Hindlimb muscle (tissue), 1 donor: ENCODE data around the gene NIPAL4. TPM values are rescaled to one million over a fixed set of nuclear protein-coding genes. Genes with fewer than 3 reads are reported as not detected.
"Not testable (repeated sequence)": the region's sequence is repeated elsewhere in the genome, so short reads cannot be mapped to it uniquely, and the experiment has no call there.

Experiments
- DNase-seq: peaks from one replicate; pipeline ENCODE4 v3.0.0-alpha.2; 2013
- polyA plus RNA-seq: library from polyadenylated mRNA; unstranded; fragments of 120-200 nt; gene quantifications from one replicate; pipeline ENCODE4 v1.2.1, GENCODE V29; 2013; ENCODE audit not compliant: insufficient read length

The NIPAL4 gene
- polyA plus RNA-seq, 1 donor: 0.22 TPM

GRCh38 chr5:157463621-157464518 is 3.9 kb downstream of the NIPAL4 start:
- no peak for DNase-seq

- DNase-seq: no peak
Measured at GRCh38 chr5:157464519-157465171, 4.6 kb downstream of the NIPAL4 start.

GRCh38 chr5:157468293-157468965 is 8.4 kb downstream of the NIPAL4 start:
- no peak for DNase-seq

- DNase-seq: no peak
Measured at GRCh38 chr5:157469073-157469472, 9.1 kb downstream of the NIPAL4 start.

- DNase-seq: no peak
Measured at GRCh38 chr5:157469687-157470086, 9.7 kb downstream of the NIPAL4 start.

GRCh38 chr5:157470631-157471030 is 10.6 kb downstream of the NIPAL4 start:
- no peak for DNase-seq

GRCh38 chr5:157471709-157472108 is 11.7 kb downstream of the NIPAL4 start:
- DNase-seq: no peak

- peak; percentile 18 for DNase-seq
Measured at GRCh38 chr5:157473383-157474320, 13.6 kb downstream of the NIPAL4 start.

- DNase-seq: no peak
Measured at GRCh38 chr5:157475432-157475831, 15.4 kb downstream of the NIPAL4 start.

- peak; percentile 60 for DNase-seq
Measured at GRCh38 chr5:157476702-157477408, 16.8 kb downstream of the NIPAL4 start.

- DNase-seq: no peak
Measured at GRCh38 chr5:157477814-157478494, 17.9 kb downstream of the NIPAL4 start.

- DNase-seq: no peak
Measured at GRCh38 chr5:157478726-157479125, 18.7 kb downstream of the NIPAL4 start.

- no peak for DNase-seq
Measured at GRCh38 chr5:157479166-157479565, 19.2 kb downstream of the NIPAL4 start.

- no peak for DNase-seq
Measured at GRCh38 chr5:157479612-157480510, 19.8 kb downstream of the NIPAL4 start.

- no peak for DNase-seq
Measured at GRCh38 chr5:157481265-157481664, 21.3 kb downstream of the NIPAL4 start.

- DNase-seq: no peak
Measured at GRCh38 chr5:157481666-157482065, 21.7 kb downstream of the NIPAL4 start.

GRCh38 chr5:157482702-157483101 is 22.7 kb downstream of the NIPAL4 start:
- not testable (repeated sequence) for DNase-seq

- DNase-seq: no peak
Measured at GRCh38 chr5:157484768-157485167, 24.8 kb downstream of the NIPAL4 start.

GRCh38 chr5:157485340-157485739 is 25.3 kb downstream of the NIPAL4 start:
- DNase-seq: no peak

GRCh38 chr5:157485811-157486210 is 25.8 kb downstream of the NIPAL4 start:
- no peak for DNase-seq
